Spleen (tissue), 11 donors: ENCODE measurements around the gene LHFPL3. TPM values are rescaled to one million over a fixed set of nuclear protein-coding genes. Genes with fewer than 3 reads are reported as not detected.

Experiments
- DNase-seq: peaks from one replicate; pipeline ENCODE4 v3.0.0-alpha.2; 2020
- H3K27ac ChIP-seq, 8 donors: fragments of 200-600 bp; sonication (generic) in 7 of 8; 1 replicate in 4 of 8; 2 replicates in 4 of 8; pipeline versions ENCODE4 v1.5.0 to v1.8.0; 2016 to 2021; ENCODE audit warnings: inconsistent platforms in 4 of 8, mild to moderate bottlenecking in 4 of 8, moderate library complexity in 1 of 8
- H3K27me3 ChIP-seq, 7 donors: fragments of 200-600 bp; sonication (generic) in 6 of 7; replicated peaks in 1 of 7; 1 replicate in 4 of 7; 2 replicates in 3 of 7; pipeline versions ENCODE4 v1.5.0 to v1.8.0; 2016 to 2021; ENCODE audit warnings: inconsistent platforms in 3 of 7, mild to moderate bottlenecking in 1 of 7
- H3K36me3 ChIP-seq, 6 donors: fragments of 200-600 bp; sonication (generic) in 5 of 6; 1 replicate in 4 of 6; 2 replicates in 2 of 6; pipeline versions ENCODE4 v1.5.0 to v1.8.0; 2016 to 2021; ENCODE audit warnings: inconsistent platforms in 2 of 6
- H3K4me1 ChIP-seq, 6 donors: fragments of 200-600 bp; sonication (generic) in 5 of 6; 1 replicate in 3 of 6; 2 replicates in 3 of 6; pipeline versions ENCODE4 v1.5.0 to v1.8.0; 2016 to 2021; ENCODE audit warnings: inconsistent platforms in 3 of 6
- H3K4me3 ChIP-seq, 8 donors: fragments of 200-600 bp; sonication (generic) in 7 of 8; 1 replicate in 4 of 8; 2 replicates in 4 of 8; pipeline versions ENCODE4 v1.5.0 to v1.8.0; 2016 to 2021; ENCODE audit warnings: inconsistent platforms in 4 of 8, mild to moderate bottlenecking in 4 of 8, moderate library complexity in 2 of 8
- H3K9me3 ChIP-seq, 8 donors: fragments of 200-600 bp; sonication (generic) in 7 of 8; 1 replicate in 4 of 8; 2 replicates in 4 of 8; pipeline versions ENCODE4 v1.5.0 to v1.8.0; 2016 to 2021; ENCODE audit warnings: inconsistent platforms in 4 of 8
- CTCF ChIP-seq, 11 experiments: fragments of 200-600 bp in 7 of 11; fragments of 450-650 bp in 4 of 11; sonication (generic) in 4 of 11; IDR thresholded peaks in 8 of 11; conservative IDR thresholded peaks in 3 of 11; 1 replicate in 7 of 11; 2 replicates in 4 of 11; pipeline versions ENCODE4 v1.4.0 to v1.8.0; 2016 to 2021; ENCODE audit warnings: antibody characterized with exemption in 11 of 11, inconsistent platforms in 4 of 11, mild to moderate bottlenecking in 1 of 11
- POLR2A ChIP-seq, 3 donors: fragments of 450-650 bp; IDR thresholded peaks; one replicate each; pipeline ENCODE4 v1.5.1; 2017; ENCODE audit warnings: antibody characterized with exemption in 3 of 3, mild to moderate bottlenecking in 1 of 3
- POLR2AphosphoS5 ChIP-seq, 3 donors: sonication (generic); formaldehyde crosslinking; IDR thresholded peaks; one replicate each; pipeline ENCODE4 v1.5.1; 2017; ENCODE audit warnings: antibody characterized with exemption in 3 of 3
- WGBS, 5 donors: extraction: QIAGEN DNeasy Blood & Tissue Kit in 3 of 5; methylation state at CpG; one replicate each; pipeline versions ENCODE4 v1.1.5 to v1.1.7; 2013 to 2018; 5-methylcytosine and 5-hydroxymethylcytosine counted together
- intact Hi-C: fragments of 100-400 bp; cut with DNase I; formaldehyde crosslinking; loops from one replicate; pipeline ENCODE4 v1.15.0; 2023; ENCODE audit warnings: low total_unique reads
- polyA plus RNA-seq, 3 donors: library from polyadenylated mRNA; stranded (reverse); fragments of 200-250 nt; gene quantifications; one replicate each; pipeline ENCODE4 v1.2.1, GENCODE V29; 2013
- total RNA-seq, 7 donors: library from RNA; depleted of rRNA in 3 of 7; stranded (reverse); fragments of >200 nt in 3 of 7; fragmentation: NEBNext Ultra II Directional in 4 of 7; extraction: Animal tissue kit (Norgen Biotek cat#: 25700) in 4 of 7; gene quantifications; one replicate each; pipeline versions ENCODE4 v1.1.0 to v1.2.1, GENCODE V29; 2016 to 2021
- donor health status: healthy with polysubstance abuse.
- donor health status: DM: no; HTN: no; CAD: no; lungs with moderate emphysema.
- donor health status: DM: no; HTN: no; CAD: no.
- donor health status: Bipolar disorder and iron deficiency.
- donor health status: healthy.
- donor health status: DM: no; HTN: no; CAD: no.
- donor health status: DM: yes; HTN: yes; CAD: no.

LHFPL3 gene
- total and polyA plus RNA-seq, 10 donors: 0.07 to 1.0 (median 0.20) TPM; not detected in 3

DNA sequence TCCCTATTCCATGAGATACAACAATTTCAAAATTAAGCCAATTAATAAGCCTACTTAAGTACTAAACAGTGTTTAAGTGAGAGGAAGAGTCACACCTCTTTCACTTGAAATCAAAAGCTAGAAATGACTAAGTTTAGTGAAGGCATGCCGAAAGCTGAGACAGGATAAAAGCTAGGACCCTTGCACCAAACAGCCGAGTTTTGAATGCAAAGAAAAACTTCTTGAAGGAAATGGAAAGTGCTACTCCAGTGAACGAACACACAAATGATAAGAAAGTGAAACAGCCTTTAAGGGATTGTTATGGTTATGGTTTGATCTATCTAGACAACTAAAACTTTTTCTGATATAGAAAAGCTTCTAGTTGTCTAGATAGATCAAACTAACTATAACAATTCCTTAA, 550.2 kb downstream of the LHFPL3 start:
- Histone ChIP-seq H3K27me3 (no peaks in the 10 kb centered on the region), H3K4me3 (no peak overlapping the region), H3K9me3 (peaks cover 0 to 13% (median 4%) of the 10 kb centered on the region in 8 donors), H3K36me3 (no peaks in the 10 kb centered on the region), H3K27ac (no peak overlapping the region), H3K4me1 (peaks cover 0 to 5% (median 3%) of the 10 kb centered on the region in 6 donors)
- TF ChIP-seq POLR2AphosphoS5 (IDR thresholded peaks at IDR 0.05) (no peak), POLR2A (IDR thresholded peaks at IDR 0.05) (no peak), CTCF (IDR thresholded peaks at IDR 0.05 in 8 of 11, conservative IDR thresholded peaks at IDR 0.05 in 3 of 11) (no peak)
- no peak for DNase-seq
- intact Hi-C loops: no loop called here
- 59 to 84% (median 66%) methylated on average over 3 of the region's 3 CpGs for WGBS, 5 donors

- TF ChIP-seq POLR2AphosphoS5 (IDR thresholded peaks at IDR 0.05) (no peak), POLR2A (IDR thresholded peaks at IDR 0.05) (no peak), CTCF (IDR thresholded peaks at IDR 0.05 in 8 of 11, conservative IDR thresholded peaks at IDR 0.05 in 3 of 11) (no peak)
- WGBS, 5 donors: 33 to 54% (median 44%) methylated on average over 6 of the region's 6 CpGs
- Histone ChIP-seq H3K9me3 (peaks cover 0 to 13% (median 4%) of the 10 kb centered on the region in 8 donors), H3K27ac (no peak overlapping the region), H3K4me1 (peaks cover 0 to 11% (median 7%) of the 10 kb centered on the region in 6 donors), H3K27me3 (no peaks in the 10 kb centered on the region), H3K36me3 (no peaks in the 10 kb centered on the region), H3K4me3 (no peak overlapping the region)
- DNase-seq: no peak
- intact Hi-C loops: no loop called here
Observed at GRCh38 chr7:104883248-104883717, 554.9 kb downstream of the LHFPL3 start.

- intact Hi-C loops: no loop called here
- no peak overlapping the region for H3K27ac ChIP-seq
Observed at GRCh38 chr7:104883718-104884452, 555.5 kb downstream of the LHFPL3 start.

More at GRCh38 chr7:104883718-104884452, 555.5 kb downstream of the LHFPL3 start:
- H3K9me3 ChIP-seq: peaks cover 0 to 13% (median 4%) of the 10 kb centered on the region in 8 donors
- TF ChIP-seq POLR2A (IDR thresholded peaks at IDR 0.05): no peak
- peak; percentile 63 to 92 (median 88) for TF ChIP-seq CTCF (IDR thresholded peaks at IDR 0.05 in 8 of 11, conservative IDR thresholded peaks at IDR 0.05 in 3 of 11)
- peak in 2 of 3 donors; percentile 43 to 52 for TF ChIP-seq POLR2AphosphoS5 (IDR thresholded peaks at IDR 0.05)
- H3K27me3 ChIP-seq: no peaks in the 10 kb centered on the region
- WGBS, 5 donors: 25 to 38% (median 29%) methylated on average over 17 of the region's 17 CpGs
- peaks cover 0 to 11% (median 7%) of the 10 kb centered on the region in 6 donors for H3K4me1 ChIP-seq
- no peaks in the 10 kb centered on the region for H3K36me3 ChIP-seq
- peak; percentile 92 for DNase-seq
- H3K4me3 ChIP-seq: peak overlapping the region in 2 of 8 donors; percentile 11 to 22
